ENCODE results near the gene FILIP1L. TPM values are rescaled to one million over a fixed set of nuclear protein-coding genes. Genes with fewer than 3 reads are reported as not detected.
A peak's percentile ranks its signal among the peaks of the same experiment; 100 is the strongest.

Gene FILIP1L
- total RNA-seq, 1 experiment from 2014 or later, result 0.07 TPM

DNA sequence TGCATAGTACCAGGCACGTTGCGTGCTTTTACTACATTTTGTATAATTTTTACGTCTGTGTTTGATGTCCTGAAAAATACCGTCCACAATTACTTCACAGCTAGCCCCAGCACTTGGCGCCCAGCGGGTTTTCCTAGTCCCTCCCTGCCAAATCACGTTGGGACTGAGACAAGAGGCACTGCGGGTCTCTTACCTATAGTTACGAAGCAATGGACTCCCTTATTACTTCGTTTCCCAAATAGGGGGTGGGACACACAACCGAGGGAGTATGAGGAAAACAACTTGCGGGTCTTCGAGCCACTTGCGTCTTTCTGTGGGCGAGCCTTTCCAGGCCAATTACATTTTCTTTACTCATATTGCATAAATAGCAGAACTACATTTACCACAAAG is 297.3 kb downstream of the FILIP1L start:
- no peak overlapping the region for H2BK12ac ChIP-seq (ENCODE audit: insufficient read length, low read depth, low read length)
- no peak overlapping the region for H4K8ac ChIP-seq (replicated peaks; ENCODE audit: insufficient read length, low read depth, low read length)
- H2BK15ac ChIP-seq (ENCODE audit: low read depth, low read length), result no peak overlapping the region
- no peaks in the 10 kb centered on the region for H3K23me2 ChIP-seq (ENCODE audit: insufficient read length, low read depth, low read length, poor library complexity, severe bottlenecking)
- H3K18ac ChIP-seq (ENCODE audit: insufficient read length, low read depth, low read length), result no peak overlapping the region
- no peak overlapping the region for H2BK5ac ChIP-seq (ENCODE audit: insufficient read length, low read length)
- H2BK20ac ChIP-seq (ENCODE audit: low read depth, low read length, poor library complexity, severe bottlenecking), result no peak overlapping the region
- H4K91ac ChIP-seq (ENCODE audit: insufficient read length, low read depth, low read length), result no peak overlapping the region
- peaks cover 13 to 16% of the 10 kb centered on the region in 2 experiments for H3K4me1 Mint-ChIP-seq
- peak overlapping the region; percentile 9 for H2AFZ ChIP-seq (ENCODE audit: low read length)
- no peaks in the 10 kb centered on the region for H4K20me1 ChIP-seq (ENCODE audit: control insufficient read depth, insufficient read depth, insufficient read length)
- H3K27ac Mint-ChIP-seq, result peak overlapping the region; percentile 99; a peak in 4 of 7 replicates
- peaks cover 0 to 5% (median 2%) of the 10 kb centered on the region in 3 experiments; a peak in 2 of 7 replicates for H3K36me3 Mint-ChIP-seq (ENCODE audit: insufficient read depth in 1 of 3, low read depth in 3 of 3)
- no peaks in the 10 kb centered on the region for H3K4me1 ChIP-seq (ENCODE audit: insufficient read depth, low read length)
- no peak overlapping the region for H4K5ac ChIP-seq (ENCODE audit: insufficient read length, low read depth, low read length)
- H3T11ph ChIP-seq (ENCODE audit: low read length), result no peak overlapping the region
- no peaks in the 10 kb centered on the region; a peak in 1 of 5 replicates for H3K9me3 Mint-ChIP-seq
- peak overlapping the region; percentile 89 for H3K4me2 ChIP-seq (ENCODE audit: insufficient read depth, insufficient read length, low read length)
- no peak overlapping the region for H3K56ac ChIP-seq (ENCODE audit: insufficient read length, low read depth, low read length)
- TF ChIP-seq CTCF (conservative IDR thresholded peaks at IDR 0.05), result no peak
- H3K14ac ChIP-seq (ENCODE audit: insufficient read depth, low read length), result peak overlapping the region; percentile 6; the same call in 1 of the 2 replicates
- H3K27me3 Mint-ChIP-seq (ENCODE audit: low read depth), result peaks cover 3% of the 10 kb centered on the region; the same call in 1 of the 2 replicates
- no peak overlapping the region for H3K23ac ChIP-seq (ENCODE audit: insufficient read length, low read depth, low read length)
- no peak overlapping the region for H3K27ac ChIP-seq (ENCODE audit: insufficient read length, low read depth, low read length)
- peak overlapping the region; percentile 77 for H3K9ac ChIP-seq (ENCODE audit: extremely low read depth, insufficient read length, low read length)
- WGBS (ENCODE audit: extremely low coverage, insufficient read length, low lambda C conversion rate), result no CpG with 5 or more reads among the region's 15 CpGs
- H3K4ac ChIP-seq (ENCODE audit: low read depth, low read length), result no peak overlapping the region
- no peaks in the 10 kb centered on the region for H3K79me1 ChIP-seq (ENCODE audit: insufficient read depth, low read depth, low read length, poor library complexity, severe bottlenecking)
- DNase-seq, result peak; percentile 36
- peak overlapping the region; percentile 89 to 97 for H3K4me3 Mint-ChIP-seq
- no peaks in the 10 kb centered on the region for H3K27me3 ChIP-seq (ENCODE audit: insufficient read depth, low read length)
- no peak overlapping the region for H2BK120ac ChIP-seq (ENCODE audit: low read depth, low read length, poor library complexity, severe bottlenecking)
- H3K79me2 ChIP-seq (ENCODE audit: insufficient read depth, low read length), result peaks cover 3% of the 10 kb centered on the region; the same call in 1 of the 2 replicates
- H3K9me3 ChIP-seq (ENCODE audit: control insufficient read depth, low read depth, low read length), result no peaks in the 10 kb centered on the region
- no peak overlapping the region for H2AK5ac ChIP-seq (ENCODE audit: insufficient read length, low read length)
